HT-29 (cell line): Measurements from ENCODE around the gene CSTF1. TPM values are rescaled to one million over a fixed set of nuclear protein-coding genes. Genes with fewer than 3 reads are reported as not detected.

Experiments
- DNase-seq: peaks from one replicate; pipeline ENCODE4 v3.0.0-alpha.2; 2015; ENCODE audit warnings: low spot score
- total RNA-seq: library from RNA; depleted of rRNA; stranded (reverse); fragments of >200 nt; shearing (Covaris generic); gene quantifications from 2 replicates; pipeline ENCODE4 v1.2.3, GENCODE V29; 2014; rRNA removed

Gene CSTF1
- total RNA-seq, 1 experiment from 2014 or later, result 49.0 TPM

GRCh38 chr20:56454754-56455153 lies 62.3 kb downstream of the CSTF1 start:
- no peak for DNase-seq

Other genes with a start within 250 kb of the CSTF1 start
- gene MC3R, start 143.9 kb upstream of the CSTF1 start, total RNA-seq, result not detected in 2 replicates
- gene FAM210B, start 33.7 kb upstream of the CSTF1 start, total RNA-seq, result 3.5 and 4.4 TPM in 2 replicates
- 75.4 and 94.1 TPM in 2 replicates for gene AURKA, start 430 bp upstream of the CSTF1 start, total RNA-seq
- gene CASS4, start 19.6 kb downstream of the CSTF1 start, total RNA-seq, result 0.05 TPM in 1 of 2 replicates, not detected in the other
- 77.0 and 86.0 TPM in 2 replicates for gene RTF2, start 76.0 kb downstream of the CSTF1 start, total RNA-seq
- gene FAM209A, start 132.1 kb downstream of the CSTF1 start, total RNA-seq, result 0.13 and 0.83 TPM in 2 replicates
- gene FAM209B, start 140.6 kb downstream of the CSTF1 start, total RNA-seq, result not detected in 2 replicates
- gene TFAP2C, start 236.7 kb downstream of the CSTF1 start, total RNA-seq, result 0.16 TPM in 1 of 2 replicates, not detected in the other